Stomach (tissue), 9 donors: Measurements from ENCODE around the gene C3orf62. TPM values are rescaled to one million over a fixed set of nuclear protein-coding genes. Genes with fewer than 3 reads are reported as not detected.

ENCODE experiments used
- DNase-seq, 2 donors: peaks; one replicate each; pipeline versions ENCODE4 v3.0.0 to v3.0.0-alpha.2; 2013 to 2019
- H3K27ac ChIP-seq, 5 donors: fragments of 200-600 bp in 4 of 5; sonication (generic) in 4 of 5; one replicate each; pipeline ENCODE4 v1.5.1; 2013 to 2019; ENCODE audit warnings: mild to moderate bottlenecking in 1 of 5, moderate library complexity in 1 of 5
- H3K27me3 ChIP-seq, 3 donors: fragments of 200-600 bp; sonication (generic); one replicate each; pipeline ENCODE4 v1.5.1; 2017 to 2019; ENCODE audit warnings: mixed run types in 1 of 3
- H3K36me3 ChIP-seq, 4 donors: fragments of 200-600 bp; sonication (generic); 1 replicate in 3 of 4; 2 replicates in 1 of 4; pipeline ENCODE4 v1.5.1; 2016 to 2019
- H3K4me1 ChIP-seq, 4 donors: fragments of 200-600 bp; sonication (generic); one replicate each; pipeline ENCODE4 v1.5.1; 2016 to 2019
- H3K4me3 ChIP-seq, 4 donors: fragments of 200-600 bp; sonication (generic) in 3 of 4; one replicate each; pipeline ENCODE4 v1.5.1; 2016 to 2019; ENCODE audit warnings: mild to moderate bottlenecking in 1 of 4
- H3K9me3 ChIP-seq, 4 donors: fragments of 200-600 bp; sonication (generic); one replicate each; pipeline ENCODE4 v1.5.1; 2016 to 2019
- EP300 ChIP-seq: sonication (generic); formaldehyde crosslinking; IDR thresholded peaks from one replicate; pipeline ENCODE4 v1.6.1; 2017; ENCODE audit warnings: antibody characterized with exemption
- POLR2A ChIP-seq, 4 donors: fragments of 450-650 bp; IDR thresholded peaks; one replicate each; pipeline ENCODE4 v1.6.1; 2016; ENCODE audit warnings: antibody characterized with exemption in 4 of 4, control low read depth in 2 of 4, mild to moderate bottlenecking in 1 of 4, moderate library complexity in 1 of 4
- POLR2AphosphoS5 ChIP-seq, 3 donors: sonication (generic); formaldehyde crosslinking; IDR thresholded peaks; one replicate each; pipeline ENCODE4 v1.6.1; 2016; ENCODE audit warnings: antibody characterized with exemption in 3 of 3
- WGBS, 5 donors: extraction: QIAGEN DNeasy Blood & Tissue Kit in 3 of 5; methylation state at CpG; one replicate each; pipeline versions ENCODE4 v1.1.5 to v1.1.7; 2013 to 2018; 5-methylcytosine and 5-hydroxymethylcytosine counted together
- intact Hi-C: fragments of 100-400 bp; cut with DNase I; formaldehyde crosslinking; loops from one replicate; pipeline ENCODE4 v1.15.1; 2023; ENCODE audit warnings: low total_unique reads
- polyA plus RNA-seq, 3 donors: library from polyadenylated mRNA; stranded (reverse); fragments of 200-250 nt; gene quantifications; one replicate each; pipeline ENCODE4 v1.2.3, GENCODE V29; 2013
- total RNA-seq, 5 donors: library from RNA; depleted of rRNA; stranded (reverse); fragments of >200 nt; gene quantifications; one replicate each; pipeline versions ENCODE4 v1.1.0 to v1.2.3, GENCODE V29; 2014 to 2016
- TF ChIP-seq, protein P1 (sequence below), 7 experiments: fragments of 450-650 bp in 4 of 7; fragments of 200-600 bp in 3 of 7; sonication (generic) in 3 of 7; IDR thresholded peaks; one replicate each; pipeline ENCODE4 v1.5.1; 2016 to 2019; ENCODE audit warnings: antibody characterized with exemption in 7 of 7, control low read depth in 2 of 7, mild to moderate bottlenecking in 1 of 7
- donor health status: healthy with polysubstance abuse.
- donor health status: Bipolar disorder and iron deficiency.
- donor health status: healthy.

C3orf62 gene
- total and polyA plus RNA-seq, 8 donors: 1.7 to 32.7 (median 3.5) TPM

- H3K27ac ChIP-seq: no peak overlapping the region
These were observed 3.1 kb downstream of the C3orf62 start for GRCh38 chr3:49273825-49274532.

GRCh38 chr3:49271047-49271446 is 6.0 kb downstream of the C3orf62 start:
- intact Hi-C loops: no loop called here
- H3K27ac ChIP-seq: no peak overlapping the region
- 76 to 87% (median 86%) methylated on average over 4 of the region's 4 CpGs for WGBS, 5 donors

More at GRCh38 chr3:49273825-49274532, 3.1 kb downstream of the C3orf62 start:
- Histone ChIP-seq H3K9me3 (no peaks in the 10 kb centered on the region), H3K4me1 (peaks cover 18 to 33% (median 28%) of the 10 kb centered on the region in 4 donors), H3K27me3 (no peaks in the 10 kb centered on the region), H3K4me3 (no peak overlapping the region), H3K36me3 (peaks cover 4 to 38% (median 24%) of the 10 kb centered on the region in 4 donors)
- TF ChIP-seq POLR2A (IDR thresholded peaks at IDR 0.05) (no peak), EP300 (no peak), POLR2AphosphoS5 (IDR thresholded peaks at IDR 0.05) (no peak)
- TF ChIP-seq, protein P1, sequence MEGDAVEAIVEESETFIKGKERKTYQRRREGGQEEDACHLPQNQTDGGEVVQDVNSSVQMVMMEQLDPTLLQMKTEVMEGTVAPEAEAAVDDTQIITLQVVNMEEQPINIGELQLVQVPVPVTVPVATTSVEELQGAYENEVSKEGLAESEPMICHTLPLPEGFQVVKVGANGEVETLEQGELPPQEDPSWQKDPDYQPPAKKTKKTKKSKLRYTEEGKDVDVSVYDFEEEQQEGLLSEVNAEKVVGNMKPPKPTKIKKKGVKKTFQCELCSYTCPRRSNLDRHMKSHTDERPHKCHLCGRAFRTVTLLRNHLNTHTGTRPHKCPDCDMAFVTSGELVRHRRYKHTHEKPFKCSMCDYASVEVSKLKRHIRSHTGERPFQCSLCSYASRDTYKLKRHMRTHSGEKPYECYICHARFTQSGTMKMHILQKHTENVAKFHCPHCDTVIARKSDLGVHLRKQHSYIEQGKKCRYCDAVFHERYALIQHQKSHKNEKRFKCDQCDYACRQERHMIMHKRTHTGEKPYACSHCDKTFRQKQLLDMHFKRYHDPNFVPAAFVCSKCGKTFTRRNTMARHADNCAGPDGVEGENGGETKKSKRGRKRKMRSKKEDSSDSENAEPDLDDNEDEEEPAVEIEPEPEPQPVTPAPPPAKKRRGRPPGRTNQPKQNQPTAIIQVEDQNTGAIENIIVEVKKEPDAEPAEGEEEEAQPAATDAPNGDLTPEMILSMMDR (IDR thresholded peaks at IDR 0.05): no peak
- 92 to 96% (median 94%) methylated on average over 11 of the region's 11 CpGs for WGBS, 5 donors
- intact Hi-C loops: no loop called here
- DNase-seq: no peak

GRCh38 chr3:49270156-49270500 is 6.9 kb downstream of the C3orf62 start:
- H3K4me3 ChIP-seq: no peak overlapping the region
- H3K9me3 ChIP-seq: no peaks in the 10 kb centered on the region
- H3K27ac ChIP-seq: no peak overlapping the region
- H3K36me3 ChIP-seq: peaks cover 0 to 27% (median 15%) of the 10 kb centered on the region in 4 donors
- no peaks in the 10 kb centered on the region for H3K27me3 ChIP-seq
- H3K4me1 ChIP-seq: peaks cover 0 to 10% (median 0%) of the 10 kb centered on the region in 4 donors
- no peak for DNase-seq
- TF ChIP-seq POLR2AphosphoS5 (IDR thresholded peaks at IDR 0.05): no peak
- no peak for TF ChIP-seq POLR2A (IDR thresholded peaks at IDR 0.05)
- no peak for TF ChIP-seq EP300
- TF ChIP-seq, protein P1 (IDR thresholded peaks at IDR 0.05): no peak
- intact Hi-C loops: no loop called here
- WGBS, 5 donors: 93 to 100% (median 99%) methylated on average over 2 of the region's 2 CpGs

More at GRCh38 chr3:49271047-49271446, 6.0 kb downstream of the C3orf62 start:
- TF ChIP-seq POLR2A (IDR thresholded peaks at IDR 0.05) (no peak), POLR2AphosphoS5 (IDR thresholded peaks at IDR 0.05) (no peak), EP300 (no peak)
- TF ChIP-seq, protein P1 (IDR thresholded peaks at IDR 0.05): no peak
- no peaks in the 10 kb centered on the region for H3K9me3 ChIP-seq
- no peaks in the 10 kb centered on the region for H3K27me3 ChIP-seq
- H3K36me3 ChIP-seq: peaks cover 0 to 27% (median 15%) of the 10 kb centered on the region in 4 donors
- no peak for DNase-seq
- no peak overlapping the region for H3K4me3 ChIP-seq
- H3K4me1 ChIP-seq: peaks cover 4 to 15% (median 5%) of the 10 kb centered on the region in 4 donors

GRCh38 chr3:49269443-49270155 is 7.4 kb downstream of the C3orf62 start:
- no peak overlapping the region for H3K4me3 ChIP-seq
- WGBS, 5 donors: 88 to 99% (median 89%) methylated on average over 2 to 3 of the region's 3 CpGs
- no peaks in the 10 kb centered on the region for H3K27me3 ChIP-seq
- peaks cover 0 to 10% (median 0%) of the 10 kb centered on the region in 4 donors for H3K4me1 ChIP-seq
- no peaks in the 10 kb centered on the region for H3K9me3 ChIP-seq
- TF ChIP-seq POLR2A (IDR thresholded peaks at IDR 0.05) (no peak), EP300 (no peak), POLR2AphosphoS5 (IDR thresholded peaks at IDR 0.05) (no peak)
- TF ChIP-seq, protein P1 (IDR thresholded peaks at IDR 0.05): no peak
- no peak for DNase-seq
- intact Hi-C loops: no loop called here
- H3K27ac ChIP-seq: no peak overlapping the region
- peaks cover 0 to 27% (median 15%) of the 10 kb centered on the region in 4 donors for H3K36me3 ChIP-seq
